Measurements from ENCODE around the gene SNAPIN.
"Not testable (repeated sequence)": the region's sequence is repeated elsewhere in the genome, so short reads cannot be mapped to it uniquely, and the experiment has no call there.

SNAPIN gene

DNA sequence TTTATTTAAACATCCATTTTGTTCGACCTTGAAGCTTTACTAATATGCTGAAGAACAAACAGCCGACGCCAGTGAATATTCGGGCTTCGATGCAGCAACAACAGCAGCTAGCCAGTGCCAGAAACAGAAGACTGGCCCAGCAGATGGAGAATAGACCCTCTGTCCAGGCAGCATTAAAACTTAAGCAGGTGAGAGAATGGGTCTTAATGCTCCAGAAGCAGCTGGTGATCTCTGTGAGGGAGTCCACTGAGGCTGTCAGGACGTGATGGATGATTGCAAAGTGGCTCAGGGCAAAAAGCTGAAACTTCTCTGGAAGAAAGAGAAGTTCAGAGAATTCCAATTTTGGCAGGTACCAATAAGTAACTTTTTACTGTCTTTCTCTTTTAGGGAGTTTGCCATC is 20.2 kb upstream of the SNAPIN start:
- peaks cover 90% of the 10 kb centered on the region for H3K79me2 ChIP-seq (ENCODE audit: insufficient read depth, low read length)
- peaks cover 68% of the 10 kb centered on the region for H4K20me1 ChIP-seq (ENCODE audit: insufficient read depth, low read length, poor library complexity, severe bottlenecking)

DNA sequence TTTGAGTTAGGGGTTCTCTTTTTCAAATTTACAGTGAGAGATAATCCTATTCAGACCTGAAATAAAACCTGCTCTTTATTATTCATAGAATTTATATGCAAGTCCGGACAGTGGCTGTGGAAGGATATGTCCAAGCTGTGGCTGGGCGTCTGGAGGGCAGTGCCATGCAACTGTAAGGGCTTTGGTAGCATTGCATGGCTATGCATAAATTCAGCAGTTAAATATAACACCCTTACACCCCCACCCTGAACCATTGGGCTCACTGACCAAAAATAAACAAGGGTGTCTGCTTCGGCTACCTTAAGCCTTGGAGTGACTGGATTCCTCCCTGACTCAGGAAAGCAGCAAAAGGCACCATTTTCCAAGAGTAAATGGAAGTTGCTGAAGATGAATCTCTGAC is 19.2 kb upstream of the SNAPIN start:
- Histone ChIP-seq H3K4me2 (ENCODE audit: low read depth, low read length, poor library complexity, severe bottlenecking) (no peak overlapping the region), H3K79me2 (ENCODE audit: insufficient read depth, low read length) (peaks cover 100% of the 10 kb centered on the region), H3K9ac (ENCODE audit: low read depth, low read length, poor library complexity, severe bottlenecking) (no peak overlapping the region), H3K9me2 (replicated peaks; ENCODE audit: low read depth, low read length) (no peaks in the 10 kb centered on the region), H3K4me1 (ENCODE audit: insufficient read depth, low read length, poor library complexity, severe bottlenecking) (peaks cover 50% of the 10 kb centered on the region), H3K27me3 (ENCODE audit: insufficient read depth, low read length, poor library complexity, severe bottlenecking) (no peaks in the 10 kb centered on the region), H4K20me1 (ENCODE audit: insufficient read depth, low read length, poor library complexity, severe bottlenecking) (peaks cover 68% of the 10 kb centered on the region), H3K36me3 (ENCODE audit: insufficient read depth, low read length) (peaks cover 80% of the 10 kb centered on the region), H3K9me3 (ENCODE audit: insufficient read depth, low read depth, low read length) (no peaks in the 10 kb centered on the region), H3K4me3 (ENCODE audit: low read length, poor library complexity, severe bottlenecking) (no peak overlapping the region), H3F3A (ENCODE audit: low read depth) (no peaks in the 10 kb centered on the region), H2AFZ (ENCODE audit: low read length) (no peak overlapping the region)
- TF ChIP-seq EZH2phosphoT487 (IDR thresholded peaks at IDR 0.05; ENCODE audit: borderline replicate concordance): no peak
- TF ChIP-seq, protein P1, sequence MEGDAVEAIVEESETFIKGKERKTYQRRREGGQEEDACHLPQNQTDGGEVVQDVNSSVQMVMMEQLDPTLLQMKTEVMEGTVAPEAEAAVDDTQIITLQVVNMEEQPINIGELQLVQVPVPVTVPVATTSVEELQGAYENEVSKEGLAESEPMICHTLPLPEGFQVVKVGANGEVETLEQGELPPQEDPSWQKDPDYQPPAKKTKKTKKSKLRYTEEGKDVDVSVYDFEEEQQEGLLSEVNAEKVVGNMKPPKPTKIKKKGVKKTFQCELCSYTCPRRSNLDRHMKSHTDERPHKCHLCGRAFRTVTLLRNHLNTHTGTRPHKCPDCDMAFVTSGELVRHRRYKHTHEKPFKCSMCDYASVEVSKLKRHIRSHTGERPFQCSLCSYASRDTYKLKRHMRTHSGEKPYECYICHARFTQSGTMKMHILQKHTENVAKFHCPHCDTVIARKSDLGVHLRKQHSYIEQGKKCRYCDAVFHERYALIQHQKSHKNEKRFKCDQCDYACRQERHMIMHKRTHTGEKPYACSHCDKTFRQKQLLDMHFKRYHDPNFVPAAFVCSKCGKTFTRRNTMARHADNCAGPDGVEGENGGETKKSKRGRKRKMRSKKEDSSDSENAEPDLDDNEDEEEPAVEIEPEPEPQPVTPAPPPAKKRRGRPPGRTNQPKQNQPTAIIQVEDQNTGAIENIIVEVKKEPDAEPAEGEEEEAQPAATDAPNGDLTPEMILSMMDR (conservative IDR thresholded peaks at IDR 0.05; ENCODE audit: low read length): no peak

More for the DNA sequence above, 20.2 kb upstream of the SNAPIN start:
- Histone ChIP-seq H3F3A (ENCODE audit: low read depth) (no peaks in the 10 kb centered on the region), H3K36me3 (ENCODE audit: insufficient read depth, low read length) (peaks cover 70% of the 10 kb centered on the region), H3K27me3 (ENCODE audit: insufficient read depth, low read length, poor library complexity, severe bottlenecking) (no peaks in the 10 kb centered on the region), H3K4me1 (ENCODE audit: insufficient read depth, low read length, poor library complexity, severe bottlenecking) (peaks cover 45% of the 10 kb centered on the region), H3K4me2 (ENCODE audit: low read depth, low read length, poor library complexity, severe bottlenecking) (peak overlapping the region; percentile 69), H3K9me2 (replicated peaks; ENCODE audit: low read depth, low read length) (no peaks in the 10 kb centered on the region), H3K4me3 (ENCODE audit: low read length, poor library complexity, severe bottlenecking) (peak overlapping the region; percentile 3), H3K9ac (ENCODE audit: low read depth, low read length, poor library complexity, severe bottlenecking) (no peak overlapping the region), H3K9me3 (ENCODE audit: insufficient read depth, low read depth, low read length) (no peaks in the 10 kb centered on the region), H2AFZ (ENCODE audit: low read length) (no peak overlapping the region)
- TF ChIP-seq, protein P1 (conservative IDR thresholded peaks at IDR 0.05; ENCODE audit: low read length): no peak
- TF ChIP-seq EZH2phosphoT487 (IDR thresholded peaks at IDR 0.05; ENCODE audit: borderline replicate concordance): no peak

DNA sequence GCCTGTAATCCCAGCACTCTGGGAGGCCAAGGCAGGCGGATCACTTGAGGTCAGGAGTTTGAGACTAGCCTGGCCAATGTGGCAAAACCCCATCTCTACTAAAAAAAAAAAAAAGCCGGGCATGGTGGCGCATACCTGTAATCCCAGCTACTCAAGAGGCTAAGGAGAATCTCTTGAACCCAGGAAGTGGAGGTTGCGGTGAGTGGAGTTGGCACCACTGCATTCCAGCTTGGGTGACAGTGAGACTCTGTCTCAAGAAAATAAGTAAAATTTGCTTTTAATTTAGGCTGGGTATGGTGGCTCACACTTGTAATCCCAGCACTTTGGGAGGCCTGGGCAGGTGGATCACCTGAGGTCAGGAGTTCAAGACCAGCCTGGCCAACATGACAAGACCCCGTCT is 18.3 kb upstream of the SNAPIN start:
- H3K4me3 ChIP-seq (ENCODE audit: low read length, poor library complexity, severe bottlenecking); H3K9me3 ChIP-seq (ENCODE audit: insufficient read depth, low read depth, low read length); H3F3A ChIP-seq (ENCODE audit: low read depth); H2AFZ ChIP-seq (ENCODE audit: low read length); H3K9me2 ChIP-seq (replicated peaks; ENCODE audit: low read depth, low read length); H3K9ac ChIP-seq (ENCODE audit: low read depth, low read length, poor library complexity, severe bottlenecking); H3K27me3 ChIP-seq (ENCODE audit: insufficient read depth, low read length, poor library complexity, severe bottlenecking): not testable (repeated sequence)
- H4K20me1 ChIP-seq (ENCODE audit: insufficient read depth, low read length, poor library complexity, severe bottlenecking): peaks cover 60% of the 10 kb centered on the region
- peak overlapping the region; percentile 29 for H3K4me2 ChIP-seq (ENCODE audit: low read depth, low read length, poor library complexity, severe bottlenecking)
- peaks cover 50% of the 10 kb centered on the region for H3K4me1 ChIP-seq (ENCODE audit: insufficient read depth, low read length, poor library complexity, severe bottlenecking)
- H3K79me2 ChIP-seq (ENCODE audit: insufficient read depth, low read length): peaks cover 91% of the 10 kb centered on the region
- H3K36me3 ChIP-seq (ENCODE audit: insufficient read depth, low read length): peaks cover 89% of the 10 kb centered on the region

DNA sequence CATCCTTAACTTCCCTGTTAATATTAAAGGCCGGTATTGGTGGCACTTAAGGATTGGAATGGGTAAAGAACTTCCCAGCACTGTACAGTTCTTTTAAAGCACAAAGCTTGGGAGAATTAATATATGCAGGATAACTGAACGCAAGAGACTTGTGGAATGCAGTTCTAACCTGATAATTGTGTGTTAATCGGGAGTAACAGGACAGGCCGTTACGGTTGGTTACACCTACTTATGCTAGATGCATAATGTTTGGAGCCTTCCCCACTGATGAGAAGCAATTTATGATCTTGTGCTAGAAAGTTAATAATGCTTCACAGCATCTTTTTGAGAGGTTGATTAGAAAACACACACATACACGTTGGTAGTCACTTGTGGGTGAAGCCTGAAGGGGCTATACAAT is 17.6 kb upstream of the SNAPIN start:
- H4K20me1 ChIP-seq (ENCODE audit: insufficient read depth, low read length, poor library complexity, severe bottlenecking): peaks cover 55% of the 10 kb centered on the region
- H3K36me3 ChIP-seq (ENCODE audit: insufficient read depth, low read length): peaks cover 96% of the 10 kb centered on the region
- H3K79me2 ChIP-seq (ENCODE audit: insufficient read depth, low read length): peaks cover 85% of the 10 kb centered on the region
- peak overlapping the region; percentile 29 for H3K4me2 ChIP-seq (ENCODE audit: low read depth, low read length, poor library complexity, severe bottlenecking)
- no peak overlapping the region for H2AFZ ChIP-seq (ENCODE audit: low read length)
- TF ChIP-seq, protein P1 (conservative IDR thresholded peaks at IDR 0.05; ENCODE audit: low read length): no peak
- TF ChIP-seq EZH2phosphoT487 (IDR thresholded peaks at IDR 0.05; ENCODE audit: borderline replicate concordance): no peak
- no peaks in the 10 kb centered on the region for H3K27me3 ChIP-seq (ENCODE audit: insufficient read depth, low read length, poor library complexity, severe bottlenecking)
- H3F3A ChIP-seq (ENCODE audit: low read depth): no peaks in the 10 kb centered on the region
- no peaks in the 10 kb centered on the region for H3K9me2 ChIP-seq (replicated peaks; ENCODE audit: low read depth, low read length)
- peaks cover 45% of the 10 kb centered on the region for H3K4me1 ChIP-seq (ENCODE audit: insufficient read depth, low read length, poor library complexity, severe bottlenecking)
- no peak overlapping the region for H3K9ac ChIP-seq (ENCODE audit: low read depth, low read length, poor library complexity, severe bottlenecking)
- peak overlapping the region; percentile 3 for H3K4me3 ChIP-seq (ENCODE audit: low read length, poor library complexity, severe bottlenecking)
- no peaks in the 10 kb centered on the region for H3K9me3 ChIP-seq (ENCODE audit: insufficient read depth, low read depth, low read length)

Measured in Loucy (cell line).